NCI-H446 treated with DMSO at 0.1 percent for 48 hours (cell line): ENCODE measurements around the gene ZMIZ1.
A peak's percentile ranks its signal among the peaks of the same experiment; 100 is the strongest.

Experiments
- DNase-seq: peaks from one replicate; lab custom pipeline; 2025; lab: John Stamatoyannopoulos, UW

Gene ZMIZ1

GRCh38 chr10:79308969-79309665 lies 240.4 kb downstream of the ZMIZ1 start:
- DNase-seq, result no peak

- peak; percentile 17 for DNase-seq
Observed at GRCh38 chr10:79310200-79310865, 241.6 kb downstream of the ZMIZ1 start.

- DNase-seq, result no peak
Observed at GRCh38 chr10:79310911-79311573, 242.3 kb downstream of the ZMIZ1 start.

- no peak for DNase-seq
Observed at GRCh38 chr10:79311581-79312407, 243.0 kb downstream of the ZMIZ1 start.

- no peak for DNase-seq
Observed at GRCh38 chr10:79312601-79313187, 243.9 kb downstream of the ZMIZ1 start.

- DNase-seq, result no peak
Observed at GRCh38 chr10:79313320-79313719, 244.6 kb downstream of the ZMIZ1 start.

- peak; percentile 61 for DNase-seq
Observed at GRCh38 chr10:79313911-79314439, 245.2 kb downstream of the ZMIZ1 start.

GRCh38 chr10:79314761-79315601 lies 246.2 kb downstream of the ZMIZ1 start:
- no peak for DNase-seq

- DNase-seq, result no peak
Observed at GRCh38 chr10:79315602-79315920, 246.8 kb downstream of the ZMIZ1 start.

- no peak for DNase-seq
Observed at GRCh38 chr10:79316671-79317431, 248.1 kb downstream of the ZMIZ1 start.

GRCh38 chr10:79318369-79318768 lies 249.6 kb downstream of the ZMIZ1 start:
- DNase-seq, result no peak

GRCh38 chr10:79319115-79319771 lies 250.5 kb downstream of the ZMIZ1 start:
- peak; percentile 26 for DNase-seq

- no peak for DNase-seq
Observed at GRCh38 chr10:79320316-79320715, 251.6 kb downstream of the ZMIZ1 start.

- no peak for DNase-seq
Observed at GRCh38 chr10:79320820-79321493, 252.2 kb downstream of the ZMIZ1 start.

GRCh38 chr10:79321494-79321882 lies 252.7 kb downstream of the ZMIZ1 start:
- no peak for DNase-seq

- DNase-seq, result no peak
Observed at GRCh38 chr10:79321951-79322350, 253.2 kb downstream of the ZMIZ1 start.

- no peak for DNase-seq
Observed at GRCh38 chr10:79322616-79323543, 254.1 kb downstream of the ZMIZ1 start.

GRCh38 chr10:79323602-79324001 lies 254.8 kb downstream of the ZMIZ1 start:
- DNase-seq, result no peak
